Measurements from ENCODE around the gene FMO1.

GRCh38 chr1:171267391-171267790 lies 19.1 kb downstream of the FMO1 start:
- TF ChIP-seq EZH2 (IDR thresholded peaks at IDR 0.05; ENCODE audit: low read depth) (no peak), CTCF (conservative IDR thresholded peaks at IDR 0.05) (no peak)
